ENCODE results near the gene PXT1.
"Not testable (repeated sequence)": the region's sequence is repeated elsewhere in the genome, so short reads cannot be mapped to it uniquely, and the experiment has no call there.

PXT1 gene, protein sequence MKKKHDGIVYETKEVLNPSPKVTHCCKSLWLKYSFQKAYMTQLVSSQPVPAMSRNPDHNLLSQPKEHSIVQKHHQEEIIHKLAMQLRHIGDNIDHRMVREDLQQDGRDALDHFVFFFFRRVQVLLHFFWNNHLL

GRCh38 chr6:36442671-36443470 is at the start of gene PXT1, which contains the start of gene KCTD20:
Gene PXT1 (minus strand): TSS chr6:36442854. CDS start chr6:36426082, 16,772 bp downstream.
Gene KCTD20 (plus strand): TSS chr6:36443000. CDS start chr6:36470098, 27,098 bp downstream.
- peak; percentile 91 to 92 for DNase-seq

DNA sequence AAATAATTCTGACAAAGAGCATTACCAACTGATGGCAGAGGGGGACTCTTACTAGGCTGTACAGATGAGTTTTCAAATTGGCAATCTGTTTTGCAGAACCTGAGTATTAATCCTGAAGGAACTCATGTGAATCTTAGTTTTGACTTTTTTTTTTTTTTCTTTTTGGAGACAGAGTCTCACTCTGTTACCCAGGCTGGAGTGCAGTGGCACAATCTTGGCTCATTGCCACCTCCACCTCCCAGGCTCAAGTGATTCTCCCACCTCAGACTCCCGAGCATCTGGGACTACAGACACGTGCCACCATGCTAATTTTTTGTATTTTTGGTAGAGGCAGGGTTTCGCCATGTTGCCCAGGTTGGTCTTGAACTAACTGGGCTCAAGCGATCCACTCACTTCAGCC is 49.4 kb upstream of the PXT1 start:
- DNase-seq: no peak

DNA sequence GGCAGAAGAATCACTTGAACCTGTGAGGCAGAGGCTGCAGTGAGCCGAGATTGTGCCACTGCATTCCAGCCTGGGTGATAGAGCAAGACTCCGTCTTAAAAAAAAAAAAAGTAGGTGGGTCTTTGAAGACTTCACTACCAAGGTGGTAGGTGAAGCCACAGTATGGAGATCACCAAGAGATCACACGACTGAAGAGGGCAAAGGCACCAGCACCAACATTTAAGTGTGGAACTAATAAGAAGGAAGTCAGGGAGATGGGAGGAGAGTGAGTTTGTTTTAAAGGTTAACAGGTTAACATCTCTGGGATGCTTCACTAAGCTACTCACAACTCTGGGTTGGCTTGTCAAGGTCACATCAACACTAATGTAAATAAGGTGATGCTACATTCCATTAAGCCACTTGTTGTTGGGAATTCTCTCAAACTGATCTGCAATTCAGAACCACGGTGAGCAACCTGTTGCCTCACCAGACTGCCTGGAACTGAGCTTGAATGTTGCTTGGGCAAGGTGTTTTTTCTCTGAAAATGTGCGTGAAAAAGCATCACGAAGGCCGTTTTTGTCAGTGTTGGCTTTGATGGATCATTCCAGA is 48.8 kb upstream of the PXT1 start:
- DNase-seq: no peak

DNA sequence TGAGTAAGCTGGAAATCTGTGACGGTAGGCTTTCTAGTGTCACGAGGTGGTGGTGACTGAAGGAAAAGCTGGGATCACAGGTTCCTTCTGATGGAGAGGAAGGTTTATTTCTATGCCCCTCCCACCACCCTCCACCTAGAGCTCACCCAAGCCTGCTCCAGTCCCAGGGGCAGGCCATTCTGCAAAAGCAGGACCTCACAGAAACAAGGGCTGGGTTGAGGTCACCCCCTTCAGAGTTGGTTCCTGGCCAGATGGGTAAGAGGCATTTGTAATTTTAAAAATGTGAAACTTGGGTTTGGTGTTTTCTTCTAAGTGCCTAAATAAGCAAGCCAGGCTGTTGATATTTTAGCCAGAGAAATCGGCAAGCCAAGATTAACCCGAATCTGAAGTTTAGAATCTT is 46.8 kb upstream of the PXT1 start:
- DNase-seq: no peak

DNA sequence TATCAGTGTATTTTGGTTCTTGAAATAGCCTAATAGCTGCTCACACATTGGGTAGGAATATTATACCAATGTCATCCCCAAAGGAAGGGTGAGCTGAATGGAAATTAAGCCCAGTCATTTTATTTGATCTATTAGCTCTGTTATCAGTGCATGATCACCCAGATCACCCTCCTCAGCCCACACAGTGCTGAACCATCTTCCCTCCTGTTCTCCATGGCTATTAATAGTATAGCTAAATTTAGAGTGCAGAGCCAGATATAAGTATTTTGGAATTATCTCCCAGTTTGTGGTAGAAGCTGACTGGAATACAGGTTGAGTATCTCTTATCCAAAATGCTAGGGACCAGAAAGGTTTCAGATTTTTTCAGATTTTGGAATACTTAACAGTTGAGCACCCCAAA is 45.6 kb upstream of the PXT1 start:
- no peak for DNase-seq

GRCh38 chr6:36487698-36488097 is 45.0 kb upstream of the PXT1 start:
- no peak for DNase-seq

GRCh38 chr6:36484736-36485135 is 42.1 kb upstream of the PXT1 start:
- DNase-seq: no peak

DNA sequence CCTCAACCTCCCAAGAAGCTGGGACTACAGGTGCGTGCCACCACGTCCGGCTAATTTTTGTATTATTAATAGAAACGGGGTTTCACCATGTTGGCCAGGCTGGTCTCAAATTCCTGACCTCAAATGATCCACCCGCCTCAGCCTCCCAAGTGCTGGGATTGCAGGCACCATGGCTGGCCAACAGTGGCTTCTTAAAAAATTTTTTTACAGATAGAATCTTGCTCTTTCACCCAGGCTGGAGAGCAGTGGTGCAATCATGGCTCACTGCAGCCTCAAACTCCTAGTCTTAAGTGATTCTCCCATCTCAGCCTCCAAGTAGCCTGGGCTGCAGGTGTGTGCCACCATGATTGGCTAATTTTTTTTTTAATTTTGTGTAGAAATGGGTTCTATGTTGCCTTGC is 40.7 kb upstream of the PXT1 start:
- DNase-seq: not testable (repeated sequence)

- DNase-seq: no peak
Observed at GRCh38 chr6:36479256-36479655, 36.6 kb upstream of the PXT1 start.

- no peak for DNase-seq
Observed at GRCh38 chr6:36478051-36478526, 35.4 kb upstream of the PXT1 start.

DNA sequence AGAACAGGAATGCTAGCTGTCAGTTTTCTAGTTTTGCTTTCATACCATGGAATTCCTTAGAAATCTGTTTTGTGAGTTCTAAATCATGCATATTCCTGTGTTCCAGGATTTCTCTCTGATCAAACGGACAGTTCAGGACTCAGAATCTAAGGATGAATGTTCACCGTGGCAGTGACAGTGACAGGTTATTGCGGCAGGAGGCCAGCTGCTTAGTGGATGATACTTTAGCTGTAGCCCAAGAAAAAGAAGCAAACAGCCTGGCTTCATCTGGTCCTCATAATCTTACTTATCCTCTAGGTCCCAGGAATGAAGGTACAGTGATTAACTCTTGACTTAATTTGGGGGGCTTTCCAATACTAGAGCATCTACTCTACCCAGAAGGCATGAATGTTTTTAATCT is 27.3 kb upstream of the PXT1 start:
- no peak for DNase-seq

GRCh38 chr6:36469148-36469661 is 26.6 kb upstream of the PXT1 start:
- no peak for DNase-seq

DNA sequence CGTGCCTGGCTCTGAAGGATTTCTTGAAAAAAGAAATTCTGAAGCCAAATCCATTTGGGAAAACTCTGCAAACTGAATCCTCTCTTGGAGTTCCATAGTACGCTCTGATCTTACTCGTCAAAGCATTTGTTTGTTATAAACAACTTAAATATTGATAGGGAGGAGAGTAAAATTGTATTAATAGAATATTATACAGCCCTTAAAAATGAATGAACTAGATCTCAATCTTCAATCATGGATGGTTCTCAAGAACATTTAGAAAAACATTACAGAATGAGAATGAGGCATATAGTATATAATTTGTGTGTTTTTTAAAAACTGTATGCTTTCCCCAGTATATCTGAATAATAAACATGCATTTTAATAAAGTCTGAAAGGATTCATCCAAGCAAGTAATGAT is 25.0 kb upstream of the PXT1 start:
- DNase-seq: no peak

GRCh38 chr6:36464233-36464632 is 21.6 kb upstream of the PXT1 start:
- no peak for DNase-seq

DNA sequence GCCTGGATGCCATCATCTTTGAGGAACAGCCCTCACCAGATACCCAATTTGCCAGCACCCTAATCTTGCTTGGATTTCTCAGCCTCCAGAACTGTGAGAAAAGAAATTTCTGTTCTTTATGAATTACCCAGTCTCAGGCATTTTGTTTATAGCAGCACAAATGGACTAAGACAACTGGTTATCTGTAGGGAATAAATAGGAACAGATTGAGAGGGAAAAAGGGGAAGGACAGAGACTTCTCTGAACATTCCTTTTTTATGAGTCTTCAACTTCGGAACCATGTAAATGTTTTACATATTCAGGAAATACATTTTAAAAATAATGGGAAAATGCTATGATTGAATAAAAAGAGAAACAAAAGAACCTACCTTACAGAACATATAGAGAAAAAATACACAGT is 21.0 kb upstream of the PXT1 start:
- DNase-seq: no peak

GRCh38 chr6:36461646-36462045 is 19.0 kb upstream of the PXT1 start:
- no peak for DNase-seq

DNA sequence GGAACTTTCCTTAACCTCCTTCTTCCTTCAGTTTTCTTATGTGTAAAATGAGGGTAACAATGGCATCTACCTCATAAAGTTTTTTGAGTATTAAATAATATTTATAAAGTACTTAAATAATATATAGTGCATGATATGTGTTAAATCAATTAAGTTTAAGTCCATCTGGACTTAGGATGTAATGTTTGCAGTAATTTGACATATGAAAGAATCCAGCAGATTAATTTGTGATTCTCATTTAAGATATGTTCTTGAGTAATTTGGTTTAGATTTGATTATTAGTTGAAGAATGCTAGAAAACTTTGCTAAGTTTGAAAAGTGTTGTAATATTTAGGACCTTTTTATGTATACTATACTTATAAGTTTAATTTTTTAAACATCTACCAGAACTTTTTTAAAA is 18.3 kb upstream of the PXT1 start:
- DNase-seq: no peak

- no peak for DNase-seq
Observed at GRCh38 chr6:36459501-36459900, 16.8 kb upstream of the PXT1 start.

DNA sequence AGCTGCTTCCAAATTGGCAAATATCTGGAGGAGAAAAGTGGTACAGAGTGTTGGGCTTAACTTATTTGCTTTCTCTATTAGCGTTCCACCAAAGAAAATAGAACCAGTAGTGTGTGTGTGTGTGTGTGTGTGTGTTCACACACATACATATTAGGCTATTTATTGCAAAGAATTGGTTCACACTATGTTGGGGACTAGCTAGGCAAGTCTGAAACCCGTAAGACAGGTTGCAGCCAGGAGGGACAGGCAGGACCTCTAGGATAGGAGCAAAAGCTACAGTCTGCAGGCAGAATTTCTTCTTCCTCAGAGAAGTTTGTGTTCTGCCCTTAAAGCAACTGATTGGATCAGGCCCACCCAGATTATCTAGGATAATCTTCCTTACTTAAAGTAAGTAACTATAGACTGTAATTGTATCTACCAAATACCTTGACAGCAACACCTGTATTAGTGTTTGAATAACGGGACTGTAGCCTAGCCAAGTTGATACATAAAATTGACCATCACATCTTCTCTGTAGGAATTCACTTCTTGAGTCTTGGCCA is 12.9 kb upstream of the PXT1 start:
- DNase-seq: no peak

GRCh38 chr6:36452897-36453296 is 10.2 kb upstream of the PXT1 start:
- DNase-seq: not testable (repeated sequence)

DNA sequence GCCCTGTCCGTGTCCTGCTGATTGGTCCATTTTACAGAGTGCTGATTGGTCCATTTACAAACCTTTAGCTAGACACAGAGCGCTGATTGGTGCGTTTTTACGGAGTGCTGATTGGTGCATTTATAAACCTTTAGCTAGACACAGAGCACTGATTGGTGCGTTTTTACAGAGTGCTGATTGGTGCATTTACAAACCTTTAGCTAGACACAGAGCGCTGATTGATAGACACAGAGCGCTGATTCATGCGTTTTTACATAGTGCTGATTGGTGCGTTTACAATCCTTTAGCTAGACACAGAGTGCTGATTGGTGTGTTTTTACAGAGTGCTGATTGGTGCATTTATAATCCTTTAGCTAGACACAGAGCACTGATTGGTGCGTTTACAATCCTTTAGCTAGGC is 6.5 kb upstream of the PXT1 start:
- not testable (repeated sequence) for DNase-seq

- DNase-seq: no peak
Observed at GRCh38 chr6:36445621-36446020, 3.0 kb upstream of the PXT1 start.

DNA sequence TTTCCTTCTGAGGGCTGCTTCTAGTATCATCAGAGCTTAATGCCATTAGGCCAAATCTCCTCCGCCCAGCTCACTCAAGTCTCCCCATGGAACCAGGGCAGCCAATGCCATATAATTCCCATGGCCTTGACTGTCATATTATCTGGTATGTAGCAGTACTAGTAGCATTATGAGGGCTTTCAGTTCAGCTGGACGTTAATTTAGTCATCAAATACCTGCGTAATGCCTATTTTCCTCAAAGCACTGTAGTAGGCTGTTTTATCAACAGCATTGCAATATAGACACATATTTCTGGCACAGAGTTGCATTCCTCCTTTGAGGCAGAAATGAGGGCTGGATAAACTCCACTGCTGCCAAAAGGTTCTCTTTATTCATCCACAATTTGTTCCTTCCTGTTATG is 1.8 kb upstream of the PXT1 start:
- DNase-seq: no peak
